ENCODE data around the gene CLNK. TPM values are rescaled to one million over a fixed set of nuclear protein-coding genes. Genes with fewer than 3 reads are reported as not detected.

Gene CLNK
- total RNA-seq, 1 experiment from 2014 or later, result not detected

GRCh38 chr4:10521424-10521823, 163.1 kb downstream of the CLNK start:
- H3K14ac ChIP-seq (ENCODE audit: insufficient read depth, low read length), result no peak overlapping the region
- H3K27me3 ChIP-seq (ENCODE audit: insufficient read depth, low read length), result no peaks in the 10 kb centered on the region
- H2BK20ac ChIP-seq (ENCODE audit: low read depth, low read length, poor library complexity, severe bottlenecking), result no peak overlapping the region
- no peak overlapping the region for H2AK5ac ChIP-seq (ENCODE audit: insufficient read length, low read length)
- H3K9me3 ChIP-seq (ENCODE audit: control insufficient read depth, low read depth, low read length), result no peaks in the 10 kb centered on the region
- H2AFZ ChIP-seq (ENCODE audit: low read length), result no peak overlapping the region
- H3K4me3 Mint-ChIP-seq, result no peak overlapping the region
- H3K9me3 Mint-ChIP-seq, result peaks cover 0 to 3% of the 10 kb centered on the region in 2 experiments; a peak in 1 of 5 replicates
- H3K9ac ChIP-seq (ENCODE audit: extremely low read depth, insufficient read length, low read length), result no peak overlapping the region
- H3K4me1 Mint-ChIP-seq, result no peaks in the 10 kb centered on the region
- no peaks in the 10 kb centered on the region for H3K36me3 Mint-ChIP-seq (ENCODE audit: insufficient read depth in 1 of 3, low read depth in 3 of 3)
- H3K27ac Mint-ChIP-seq, result no peak overlapping the region
- no peaks in the 10 kb centered on the region for H3K79me1 ChIP-seq (ENCODE audit: insufficient read depth, low read depth, low read length, poor library complexity, severe bottlenecking)
- no peak overlapping the region for H3K18ac ChIP-seq (ENCODE audit: insufficient read length, low read depth, low read length)
- H2BK5ac ChIP-seq (ENCODE audit: insufficient read length, low read length), result no peak overlapping the region
- no peaks in the 10 kb centered on the region for H3K23me2 ChIP-seq (ENCODE audit: insufficient read length, low read depth, low read length, poor library complexity, severe bottlenecking)
- H4K91ac ChIP-seq (ENCODE audit: insufficient read length, low read depth, low read length), result no peak overlapping the region
- no peak overlapping the region for H2BK120ac ChIP-seq (ENCODE audit: low read depth, low read length, poor library complexity, severe bottlenecking)
- H4K5ac ChIP-seq (ENCODE audit: insufficient read length, low read depth, low read length), result no peak overlapping the region
- no peaks in the 10 kb centered on the region for H4K20me1 ChIP-seq (ENCODE audit: control insufficient read depth, insufficient read depth, insufficient read length)
- TF ChIP-seq CTCF (conservative IDR thresholded peaks at IDR 0.05), result no peak
- no peaks in the 10 kb centered on the region for H3K4me1 ChIP-seq (ENCODE audit: insufficient read depth, low read length)
- no peak for DNase-seq
- no peak overlapping the region for H3K56ac ChIP-seq (ENCODE audit: insufficient read length, low read depth, low read length)
- H3K4ac ChIP-seq (ENCODE audit: low read depth, low read length), result no peak overlapping the region
- no peak overlapping the region for H2BK12ac ChIP-seq (ENCODE audit: insufficient read length, low read depth, low read length)
- no peak overlapping the region for H3K4me2 ChIP-seq (ENCODE audit: insufficient read depth, insufficient read length, low read length)
- H4K8ac ChIP-seq (replicated peaks; ENCODE audit: insufficient read length, low read depth, low read length), result no peak overlapping the region
- H3T11ph ChIP-seq (ENCODE audit: low read length), result no peak overlapping the region
- no CpG with 5 or more reads among the region's 3 CpGs for WGBS (ENCODE audit: extremely low coverage, insufficient read length, low lambda C conversion rate)
- H3K27me3 Mint-ChIP-seq (ENCODE audit: low read depth), result no peaks in the 10 kb centered on the region; the same call in 1 of the 2 replicates
- no peak overlapping the region for H3K27ac ChIP-seq (ENCODE audit: insufficient read length, low read depth, low read length)
- H3K79me2 ChIP-seq (ENCODE audit: insufficient read depth, low read length), result no peaks in the 10 kb centered on the region
- H3K23ac ChIP-seq (ENCODE audit: insufficient read length, low read depth, low read length), result no peak overlapping the region
- H2BK15ac ChIP-seq (ENCODE audit: low read depth, low read length), result no peak overlapping the region

Data from H9 (cell line).